Thoracic aorta (tissue), 2 donors: ENCODE results near the gene PRLH. TPM values are rescaled to one million over a fixed set of nuclear protein-coding genes. Genes with fewer than 3 reads are reported as not detected.
A peak's percentile ranks its signal among the peaks of the same experiment; 100 is the strongest.

Source experiments
- ATAC-seq: fragments of 150-250 bp; one replicate; pipeline ENCODE4 v1.8.0; 2017; ENCODE audit warnings: low read depth; ENCODE audit not compliant: insufficient number of reproducible peaks, low FRiP score
- DNase-seq: peaks from one replicate; pipeline ENCODE4 v3.0.0-alpha.2; 2020; ENCODE audit warnings: low spot score
- H3K27ac ChIP-seq, 2 donors: fragments of 200-600 bp; sonication (generic); 1 replicate in 1 of 2; 2 replicates in 1 of 2; pipeline ENCODE4 v1.5.1; 2016; ENCODE audit warnings: mild to moderate bottlenecking in 2 of 2, moderate library complexity in 2 of 2
- H3K27me3 ChIP-seq: fragments of 200-600 bp; sonication (generic); replicated peaks from 2 replicates; pipeline ENCODE4 v1.6.0; 2016; ENCODE audit warnings: mild to moderate bottlenecking; ENCODE audit not compliant: insufficient read depth
- H3K36me3 ChIP-seq: fragments of 200-600 bp; sonication (generic); one replicate; pipeline ENCODE4 v1.5.1; 2016
- H3K4me1 ChIP-seq, 2 donors: fragments of 200-600 bp; sonication (generic); 1 replicate in 1 of 2; 2 replicates in 1 of 2; pipeline versions ENCODE4 v1.5.1 to v1.6.0; 2016; ENCODE audit warnings: low read depth in 2 of 2, mild to moderate bottlenecking in 1 of 2; ENCODE audit not compliant: control insufficient read depth in 1 of 2
- H3K4me3 ChIP-seq: fragments of 200-600 bp; sonication (generic); 2 replicates; pipeline ENCODE4 v1.5.1; 2016; ENCODE audit warnings: mild to moderate bottlenecking
- H3K9me3 ChIP-seq: fragments of 200-600 bp; sonication (generic); 2 replicates; pipeline ENCODE4 v1.5.1; 2016
- CTCF ChIP-seq: fragments of 200-600 bp; sonication (generic); IDR thresholded peaks from one replicate; pipeline ENCODE4 v1.5.1; 2019; ENCODE audit warnings: antibody characterized with exemption
- total RNA-seq, 2 donors: library from RNA; depleted of rRNA; stranded (reverse); fragments of >200 nt; gene quantifications; one replicate each; pipeline versions ENCODE4 v1.1.0 to v1.2.3, GENCODE V29; 2016

The PRLH gene
- total RNA-seq, 2 donors from 2014 or later: not detected

DNA sequence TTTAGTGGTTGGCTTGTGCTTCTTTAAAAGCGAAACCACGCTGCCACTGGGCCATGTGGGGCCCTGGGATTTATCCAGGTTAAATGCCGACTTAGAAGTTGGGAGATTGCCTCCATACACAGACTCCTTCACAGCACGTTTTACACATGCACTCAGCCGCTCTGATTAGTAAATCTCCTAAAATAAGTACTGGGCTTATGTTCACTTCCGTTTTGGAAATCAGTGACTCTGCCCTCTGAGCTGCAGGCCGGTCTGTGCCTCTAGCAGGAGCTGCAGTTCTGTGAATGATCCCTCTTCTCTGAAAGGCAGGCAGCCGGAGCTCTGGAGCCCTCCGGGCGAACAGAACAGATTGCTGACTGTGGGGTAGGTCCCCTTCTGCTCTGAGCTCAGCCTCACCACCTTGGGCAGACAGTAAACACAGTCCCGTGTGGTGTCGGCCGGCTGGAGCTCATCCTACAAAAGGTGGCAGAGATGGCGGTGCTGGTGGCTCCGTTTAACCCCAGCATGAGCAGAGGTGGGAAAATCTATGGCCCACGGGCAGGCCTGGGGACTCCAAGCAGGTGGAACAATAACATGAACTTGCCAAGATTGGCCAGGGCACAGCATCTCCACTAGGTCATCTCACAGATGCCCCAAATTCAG lies 34.0 kb downstream of the PRLH start:
- Histone ChIP-seq H3K9me3 (no peaks in the 10 kb centered on the region), H3K4me3 (peak overlapping the region; percentile 56), H3K4me1 (peaks cover 16 to 49% of the 10 kb centered on the region in 2 donors), H3K36me3 (no peaks in the 10 kb centered on the region), H3K27ac (peak overlapping the region; percentile 83 to 98), H3K27me3 (no peaks in the 10 kb centered on the region)
- peak; percentile 36 for TF ChIP-seq CTCF
- ATAC-seq (peak; percentile 93), DNase-seq (no peak)

DNA sequence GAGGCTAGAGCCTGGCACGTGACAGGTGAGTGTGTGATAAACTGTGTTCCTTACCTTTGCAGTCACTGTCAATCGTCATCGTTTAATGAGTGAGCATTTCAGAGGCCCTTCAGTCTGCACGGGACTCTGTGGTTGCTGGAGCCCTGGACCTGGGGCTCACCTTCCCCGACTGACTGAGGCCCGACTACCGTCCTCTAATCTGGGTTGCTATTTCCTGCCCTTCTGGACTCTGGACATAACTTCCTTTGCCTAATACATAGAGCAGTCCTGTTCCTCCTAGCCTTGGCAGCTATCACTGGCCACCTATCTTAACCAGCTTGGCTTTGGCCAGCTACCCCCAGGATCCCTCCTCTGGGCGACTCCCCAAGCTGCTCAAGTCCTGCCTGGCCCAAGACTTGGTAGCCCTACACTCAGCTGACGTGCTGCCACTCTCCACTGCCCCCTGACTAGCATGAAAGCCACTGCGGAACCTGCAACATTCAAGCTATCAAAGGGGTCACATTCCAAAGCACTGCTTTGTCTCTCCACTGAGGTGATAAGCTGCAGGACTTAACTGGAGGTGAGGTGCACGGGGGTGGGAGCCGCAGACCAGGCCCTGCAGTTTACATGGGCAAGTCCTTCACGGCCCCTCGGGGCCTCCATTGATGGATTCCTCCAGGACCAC lies 35.2 kb downstream of the PRLH start:
- TF ChIP-seq CTCF: no peak
- no peak for ATAC-seq

DNA sequence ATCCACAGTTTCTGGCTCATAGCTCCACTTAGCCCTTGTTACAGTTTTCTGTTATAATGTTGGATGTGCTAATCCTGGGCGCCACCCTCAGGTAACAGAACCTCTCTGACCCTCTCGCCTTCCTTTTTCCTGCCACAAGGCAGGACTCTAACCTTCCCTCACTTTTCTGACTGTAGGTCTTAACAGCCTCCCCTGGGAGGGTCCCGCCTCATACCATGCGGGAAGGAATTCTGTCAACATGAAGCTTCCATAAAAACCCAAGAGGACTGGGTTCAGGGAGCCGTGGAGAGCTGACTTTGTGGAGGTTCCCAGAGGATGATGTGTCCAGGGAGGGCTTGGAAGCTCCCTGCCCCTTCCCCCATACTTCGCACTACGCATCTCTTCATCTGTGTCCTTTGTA lies 36.0 kb downstream of the PRLH start:
- H3K4me1 ChIP-seq: peaks cover 16 to 42% of the 10 kb centered on the region in 2 donors

More for the DNA sequence above, 35.2 kb downstream of the PRLH start:
- Histone ChIP-seq H3K4me1 (peaks cover 16 to 42% of the 10 kb centered on the region in 2 donors), H3K27ac (peak overlapping the region; percentile 83 to 98), H3K9me3 (no peaks in the 10 kb centered on the region), H3K4me3 (no peak overlapping the region), H3K36me3 (no peaks in the 10 kb centered on the region), H3K27me3 (no peaks in the 10 kb centered on the region)
- DNase-seq: no peak

DNA sequence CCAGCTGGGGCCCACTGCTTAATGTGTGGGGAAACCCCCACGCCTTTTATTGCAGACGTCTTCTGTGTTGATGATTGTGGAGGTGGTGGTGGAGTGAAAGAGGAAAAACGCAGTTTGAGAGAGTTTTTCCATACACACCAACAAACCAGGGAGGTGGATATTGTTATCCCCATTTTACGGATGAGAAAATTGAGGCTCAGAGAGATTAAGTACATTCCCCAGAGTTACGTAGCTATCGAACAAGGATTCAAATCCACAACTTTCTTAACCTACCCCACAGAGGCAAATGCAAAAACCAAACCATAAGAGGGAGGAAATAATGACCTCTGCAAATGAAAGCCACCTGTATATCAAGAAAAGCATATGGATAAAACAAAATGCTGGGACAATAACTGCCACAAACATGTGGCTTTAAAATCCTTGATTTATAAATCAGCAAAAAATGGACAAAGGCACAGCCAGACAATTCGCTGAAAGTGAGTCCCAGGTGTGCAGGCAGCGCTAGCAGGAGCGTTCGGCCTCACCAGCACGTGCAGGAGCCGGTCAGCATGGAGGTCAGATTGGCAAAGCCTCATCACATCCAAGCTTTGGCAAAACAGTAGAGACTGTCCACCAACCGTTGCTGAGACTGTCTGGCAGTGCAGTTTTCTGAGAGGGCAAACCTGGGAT lies 36.8 kb downstream of the PRLH start:
- DNase-seq: no peak
- no peak for ATAC-seq
- Histone ChIP-seq H3K27me3 (no peaks in the 10 kb centered on the region), H3K36me3 (no peaks in the 10 kb centered on the region), H3K27ac (peak overlapping the region; percentile 26 to 49), H3K4me1 (peaks cover 16 to 42% of the 10 kb centered on the region in 2 donors), H3K4me3 (no peak overlapping the region), H3K9me3 (no peaks in the 10 kb centered on the region)
- no peak for TF ChIP-seq CTCF

More for the DNA sequence above, 36.0 kb downstream of the PRLH start:
- H3K4me3 ChIP-seq: no peak overlapping the region
- no peak for DNase-seq
- H3K27me3 ChIP-seq: no peaks in the 10 kb centered on the region
- no peak for TF ChIP-seq CTCF
- no peaks in the 10 kb centered on the region for H3K36me3 ChIP-seq
- H3K27ac ChIP-seq: peak overlapping the region in 1 of 2 donors; percentile 98
- no peak for ATAC-seq
- H3K9me3 ChIP-seq: no peaks in the 10 kb centered on the region

GRCh38 chr2:237603718-237604362 lies 37.5 kb downstream of the PRLH start:
- DNase-seq (no peak), ATAC-seq (no peak)
- Histone ChIP-seq H3K4me3 (peak overlapping the region; percentile 16), H3K36me3 (no peaks in the 10 kb centered on the region), H3K27me3 (no peaks in the 10 kb centered on the region), H3K4me1 (peaks cover 16 to 36% of the 10 kb centered on the region in 2 donors), H3K9me3 (no peaks in the 10 kb centered on the region), H3K27ac (peak overlapping the region; percentile 26 to 49)
- no peak for TF ChIP-seq CTCF
